ENCODE results near the gene MVB12B.

GRCh38 chr9:126395439-126396212 lies 69.0 kb downstream of the MVB12B start:
- TF ChIP-seq, protein P1, sequence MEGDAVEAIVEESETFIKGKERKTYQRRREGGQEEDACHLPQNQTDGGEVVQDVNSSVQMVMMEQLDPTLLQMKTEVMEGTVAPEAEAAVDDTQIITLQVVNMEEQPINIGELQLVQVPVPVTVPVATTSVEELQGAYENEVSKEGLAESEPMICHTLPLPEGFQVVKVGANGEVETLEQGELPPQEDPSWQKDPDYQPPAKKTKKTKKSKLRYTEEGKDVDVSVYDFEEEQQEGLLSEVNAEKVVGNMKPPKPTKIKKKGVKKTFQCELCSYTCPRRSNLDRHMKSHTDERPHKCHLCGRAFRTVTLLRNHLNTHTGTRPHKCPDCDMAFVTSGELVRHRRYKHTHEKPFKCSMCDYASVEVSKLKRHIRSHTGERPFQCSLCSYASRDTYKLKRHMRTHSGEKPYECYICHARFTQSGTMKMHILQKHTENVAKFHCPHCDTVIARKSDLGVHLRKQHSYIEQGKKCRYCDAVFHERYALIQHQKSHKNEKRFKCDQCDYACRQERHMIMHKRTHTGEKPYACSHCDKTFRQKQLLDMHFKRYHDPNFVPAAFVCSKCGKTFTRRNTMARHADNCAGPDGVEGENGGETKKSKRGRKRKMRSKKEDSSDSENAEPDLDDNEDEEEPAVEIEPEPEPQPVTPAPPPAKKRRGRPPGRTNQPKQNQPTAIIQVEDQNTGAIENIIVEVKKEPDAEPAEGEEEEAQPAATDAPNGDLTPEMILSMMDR (IDR thresholded peaks at IDR 0.05) = no peak
- no peak for TF ChIP-seq POLR2A (IDR thresholded peaks at IDR 0.05)

Data from testis (tissue), 2 donors.